ENCODE measurements around the gene NTM. TPM values are rescaled to one million over a fixed set of nuclear protein-coding genes. Genes with fewer than 3 reads are reported as not detected.

NTM gene
- total RNA-seq, 1 experiment from 2014 or later: 16.4 TPM

DNA sequence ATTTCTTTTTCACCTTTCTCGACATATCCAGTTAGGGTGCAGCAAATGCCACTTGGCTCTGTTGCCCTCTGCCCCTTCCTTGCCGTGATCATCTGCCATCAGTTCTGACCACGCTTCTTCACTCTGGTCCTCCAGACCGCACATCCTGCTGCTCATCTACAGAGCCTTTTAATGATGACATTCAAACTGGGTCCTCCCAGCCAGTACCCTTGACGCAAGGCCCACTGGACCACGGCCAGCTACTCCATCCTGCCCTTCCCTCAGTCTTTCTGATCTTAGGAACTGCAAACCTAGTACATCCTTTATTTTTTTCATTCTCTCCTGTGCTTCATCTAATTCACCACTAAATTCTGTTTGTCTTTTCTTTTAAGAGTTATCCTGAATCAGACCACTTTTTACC is 551.8 kb downstream of the NTM start (continued):
- TF ChIP-seq, protein P1, sequence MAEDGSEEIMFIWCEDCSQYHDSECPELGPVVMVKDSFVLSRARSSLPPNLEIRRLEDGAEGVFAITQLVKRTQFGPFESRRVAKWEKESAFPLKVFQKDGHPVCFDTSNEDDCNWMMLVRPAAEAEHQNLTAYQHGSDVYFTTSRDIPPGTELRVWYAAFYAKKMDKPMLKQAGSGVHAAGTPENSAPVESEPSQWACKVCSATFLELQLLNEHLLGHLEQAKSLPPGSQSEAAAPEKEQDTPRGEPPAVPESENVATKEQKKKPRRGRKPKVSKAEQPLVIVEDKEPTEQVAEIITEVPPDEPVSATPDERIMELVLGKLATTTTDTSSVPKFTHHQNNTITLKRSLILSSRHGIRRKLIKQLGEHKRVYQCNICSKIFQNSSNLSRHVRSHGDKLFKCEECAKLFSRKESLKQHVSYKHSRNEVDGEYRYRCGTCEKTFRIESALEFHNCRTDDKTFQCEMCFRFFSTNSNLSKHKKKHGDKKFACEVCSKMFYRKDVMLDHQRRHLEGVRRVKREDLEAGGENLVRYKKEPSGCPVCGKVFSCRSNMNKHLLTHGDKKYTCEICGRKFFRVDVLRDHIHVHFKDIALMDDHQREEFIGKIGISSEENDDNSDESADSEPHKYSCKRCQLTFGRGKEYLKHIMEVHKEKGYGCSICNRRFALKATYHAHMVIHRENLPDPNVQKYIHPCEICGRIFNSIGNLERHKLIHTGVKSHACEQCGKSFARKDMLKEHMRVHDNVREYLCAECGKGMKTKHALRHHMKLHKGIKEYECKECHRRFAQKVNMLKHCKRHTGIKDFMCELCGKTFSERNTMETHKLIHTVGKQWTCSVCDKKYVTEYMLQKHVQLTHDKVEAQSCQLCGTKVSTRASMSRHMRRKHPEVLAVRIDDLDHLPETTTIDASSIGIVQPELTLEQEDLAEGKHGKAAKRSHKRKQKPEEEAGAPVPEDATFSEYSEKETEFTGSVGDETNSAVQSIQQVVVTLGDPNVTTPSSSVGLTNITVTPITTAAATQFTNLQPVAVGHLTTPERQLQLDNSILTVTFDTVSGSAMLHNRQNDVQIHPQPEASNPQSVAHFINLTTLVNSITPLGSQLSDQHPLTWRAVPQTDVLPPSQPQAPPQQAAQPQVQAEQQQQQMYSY (CRISPR knock-in tag; IDR thresholded peaks at IDR 0.05): no peak
- TF ChIP-seq, protein P2, sequence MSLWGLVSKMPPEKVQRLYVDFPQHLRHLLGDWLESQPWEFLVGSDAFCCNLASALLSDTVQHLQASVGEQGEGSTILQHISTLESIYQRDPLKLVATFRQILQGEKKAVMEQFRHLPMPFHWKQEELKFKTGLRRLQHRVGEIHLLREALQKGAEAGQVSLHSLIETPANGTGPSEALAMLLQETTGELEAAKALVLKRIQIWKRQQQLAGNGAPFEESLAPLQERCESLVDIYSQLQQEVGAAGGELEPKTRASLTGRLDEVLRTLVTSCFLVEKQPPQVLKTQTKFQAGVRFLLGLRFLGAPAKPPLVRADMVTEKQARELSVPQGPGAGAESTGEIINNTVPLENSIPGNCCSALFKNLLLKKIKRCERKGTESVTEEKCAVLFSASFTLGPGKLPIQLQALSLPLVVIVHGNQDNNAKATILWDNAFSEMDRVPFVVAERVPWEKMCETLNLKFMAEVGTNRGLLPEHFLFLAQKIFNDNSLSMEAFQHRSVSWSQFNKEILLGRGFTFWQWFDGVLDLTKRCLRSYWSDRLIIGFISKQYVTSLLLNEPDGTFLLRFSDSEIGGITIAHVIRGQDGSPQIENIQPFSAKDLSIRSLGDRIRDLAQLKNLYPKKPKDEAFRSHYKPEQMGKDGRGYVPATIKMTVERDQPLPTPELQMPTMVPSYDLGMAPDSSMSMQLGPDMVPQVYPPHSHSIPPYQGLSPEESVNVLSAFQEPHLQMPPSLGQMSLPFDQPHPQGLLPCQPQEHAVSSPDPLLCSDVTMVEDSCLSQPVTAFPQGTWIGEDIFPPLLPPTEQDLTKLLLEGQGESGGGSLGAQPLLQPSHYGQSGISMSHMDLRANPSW (CRISPR knock-in tag; conservative IDR thresholded peaks at IDR 0.05; ENCODE audit: low read depth): no peak
- no peak for TF ChIP-seq NFYB (CRISPR knock-in tag; conservative IDR thresholded peaks at IDR 0.05; ENCODE audit: low read depth)

GRCh38 chr11:131923309-131923708 is 552.9 kb downstream of the NTM start:
- no peak overlapping the region for H3K27ac Mint-ChIP-seq
- POLR2A ChIA-PET: no interaction called here
- H3K9me3 Mint-ChIP-seq: no peaks in the 10 kb centered on the region
- no peak for TF ChIP-seq ZNF232 (CRISPR knock-in tag; IDR thresholded peaks at IDR 0.05)
- no peak for TF ChIP-seq ZNF416 (CRISPR knock-in tag; IDR thresholded peaks at IDR 0.05)
- TF ChIP-seq SMAD3 (CRISPR knock-in tag; IDR thresholded peaks at IDR 0.05; ENCODE audit: borderline replicate concordance): no peak
- no peak for TF ChIP-seq MLX (CRISPR knock-in tag; IDR thresholded peaks at IDR 0.05)
- TF ChIP-seq EMX1 (CRISPR knock-in tag; IDR thresholded peaks at IDR 0.05): no peak
- TF ChIP-seq OVOL2 (CRISPR knock-in tag; IDR thresholded peaks at IDR 0.05; ENCODE audit: borderline replicate concordance): no peak
- H3K4me3 Mint-ChIP-seq: no peak overlapping the region
- H3K36me3 Mint-ChIP-seq: no peaks in the 10 kb centered on the region
- peaks cover 27% of the 10 kb centered on the region for H3K4me1 Mint-ChIP-seq
- no peaks in the 10 kb centered on the region; the same call in 1 of the 2 replicates for H3K27me3 Mint-ChIP-seq (ENCODE audit: low read depth)
- no peak for DNase-seq (ENCODE audit: low spot score)
- CTCF ChIA-PET: interaction anchor here (1.3 to 1.6 kb wide), 3 partner anchors 55 to 203 kb away, joined by 3 to 6 read pairs (median 5); no protein-coding TSS in a partner anchor
- no peak for ATAC-seq

GRCh38 chr11:131924001-131924400 is 553.6 kb downstream of the NTM start:
- DNase-seq (ENCODE audit: low spot score): no peak
- ATAC-seq: no peak
- H3K9me3 Mint-ChIP-seq: no peaks in the 10 kb centered on the region
- CTCF ChIA-PET: interaction anchor here (0.7 to 3.5 kb wide), 7 partner anchors 9 to 229 kb away, joined by 3 to 14 read pairs (median 4); no protein-coding TSS in a partner anchor
- H3K27me3 Mint-ChIP-seq (ENCODE audit: low read depth): no peaks in the 10 kb centered on the region
- POLR2A ChIA-PET: no interaction called here
- no peak overlapping the region for H3K27ac Mint-ChIP-seq
- H3K36me3 Mint-ChIP-seq: no peaks in the 10 kb centered on the region
- peaks cover 26% of the 10 kb centered on the region for H3K4me1 Mint-ChIP-seq
- no peak overlapping the region for H3K4me3 Mint-ChIP-seq
- TF ChIP-seq NFATC4 (CRISPR knock-in tag; IDR thresholded peaks at IDR 0.05): no peak
- TF ChIP-seq MLX (CRISPR knock-in tag; IDR thresholded peaks at IDR 0.05): no peak
- no peak for TF ChIP-seq ZNF121 (CRISPR knock-in tag; IDR thresholded peaks at IDR 0.05)
- no peak for TF ChIP-seq ZNF423 (CRISPR knock-in tag; IDR thresholded peaks at IDR 0.05)
- no peak for TF ChIP-seq NFYB (CRISPR knock-in tag; conservative IDR thresholded peaks at IDR 0.05; ENCODE audit: low read depth)
- TF ChIP-seq, protein P3, sequence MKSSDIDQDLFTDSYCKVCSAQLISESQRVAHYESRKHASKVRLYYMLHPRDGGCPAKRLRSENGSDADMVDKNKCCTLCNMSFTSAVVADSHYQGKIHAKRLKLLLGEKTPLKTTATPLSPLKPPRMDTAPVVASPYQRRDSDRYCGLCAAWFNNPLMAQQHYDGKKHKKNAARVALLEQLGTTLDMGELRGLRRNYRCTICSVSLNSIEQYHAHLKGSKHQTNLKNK (CRISPR knock-in tag; IDR thresholded peaks at IDR 0.05): no peak
- TF ChIP-seq ZNF263 (CRISPR knock-in tag; IDR thresholded peaks at IDR 0.05; ENCODE audit: low read depth): no peak
- no peak for TF ChIP-seq ZNF416 (CRISPR knock-in tag; IDR thresholded peaks at IDR 0.05)
- TF ChIP-seq, protein P4, sequence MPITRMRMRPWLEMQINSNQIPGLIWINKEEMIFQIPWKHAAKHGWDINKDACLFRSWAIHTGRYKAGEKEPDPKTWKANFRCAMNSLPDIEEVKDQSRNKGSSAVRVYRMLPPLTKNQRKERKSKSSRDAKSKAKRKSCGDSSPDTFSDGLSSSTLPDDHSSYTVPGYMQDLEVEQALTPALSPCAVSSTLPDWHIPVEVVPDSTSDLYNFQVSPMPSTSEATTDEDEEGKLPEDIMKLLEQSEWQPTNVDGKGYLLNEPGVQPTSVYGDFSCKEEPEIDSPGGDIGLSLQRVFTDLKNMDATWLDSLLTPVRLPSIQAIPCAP (CRISPR knock-in tag; IDR thresholded peaks at IDR 0.05): no peak
- TF ChIP-seq PRRX2 (CRISPR knock-in tag; IDR thresholded peaks at IDR 0.05): no peak
- no peak for TF ChIP-seq KAT7 (CRISPR knock-in tag; IDR thresholded peaks at IDR 0.05; ENCODE audit: borderline replicate concordance)
- no peak for TF ChIP-seq CREB1 (CRISPR knock-in tag; IDR thresholded peaks at IDR 0.05)
- no peak for TF ChIP-seq CREM (CRISPR knock-in tag; IDR thresholded peaks at IDR 0.05)
